Lower lobe of right lung (tissue), 2 donors: ENCODE measurements around the gene FSD1. TPM values are rescaled to one million over a fixed set of nuclear protein-coding genes. Genes with fewer than 3 reads are reported as not detected.

Experiments used
- ATAC-seq, 2 donors: fragments of 200-7000 bp; cut with Tn5 transposase; one replicate each; pipeline ENCODE4 v1.9.1; 2020 to 2022; ENCODE audit warnings: mild to moderate bottlenecking in 2 of 2, moderate library complexity in 2 of 2
- DNase-seq: peaks from one replicate; pipeline ENCODE4 v3.0.0-alpha.2; 2020
- H3K27ac ChIP-seq: fragments of 200-600 bp; one replicate; pipeline ENCODE4 v1.8.0; 2022
- H3K27me3 ChIP-seq: fragments of 200-600 bp; one replicate; pipeline ENCODE4 v1.8.0; 2022; ENCODE audit warnings: low read depth
- H3K36me3 ChIP-seq: fragments of 200-600 bp; one replicate; pipeline ENCODE4 v1.8.0; 2022; ENCODE audit warnings: mild to moderate bottlenecking
- H3K4me1 ChIP-seq: fragments of 200-600 bp; one replicate; pipeline ENCODE4 v1.8.0; 2022
- H3K4me3 ChIP-seq: fragments of 200-600 bp; one replicate; pipeline ENCODE4 v1.8.0; 2022; ENCODE audit warnings: mild to moderate bottlenecking
- H3K9me3 ChIP-seq: fragments of 200-600 bp; one replicate; pipeline ENCODE4 v1.8.0; 2022
- intact Hi-C: fragments of 100-400 bp; cut with DNase I; formaldehyde crosslinking; loops from one replicate; pipeline ENCODE4 v1.11.0; 2022
- total RNA-seq: library from RNA; stranded (reverse); fragmentation: NEBNext Ultra II Directional; extraction: Animal tissue kit (Norgen Biotek cat#: 25700); gene quantifications from one replicate; pipeline ENCODE4 v1.2.1, GENCODE V29; 2021
- TF ChIP-seq, protein P1 (sequence below): fragments of 200-600 bp; IDR thresholded peaks from one replicate; pipeline ENCODE4 v1.8.0; 2022; ENCODE audit warnings: antibody characterized with exemption, mild to moderate bottlenecking
- donor health status: DM: no; HTN: yes; CAD: no; lungs with severe emphysema.

The FSD1 gene
- total RNA-seq, 1 donor from 2014 or later: 0.62 TPM

DNA sequence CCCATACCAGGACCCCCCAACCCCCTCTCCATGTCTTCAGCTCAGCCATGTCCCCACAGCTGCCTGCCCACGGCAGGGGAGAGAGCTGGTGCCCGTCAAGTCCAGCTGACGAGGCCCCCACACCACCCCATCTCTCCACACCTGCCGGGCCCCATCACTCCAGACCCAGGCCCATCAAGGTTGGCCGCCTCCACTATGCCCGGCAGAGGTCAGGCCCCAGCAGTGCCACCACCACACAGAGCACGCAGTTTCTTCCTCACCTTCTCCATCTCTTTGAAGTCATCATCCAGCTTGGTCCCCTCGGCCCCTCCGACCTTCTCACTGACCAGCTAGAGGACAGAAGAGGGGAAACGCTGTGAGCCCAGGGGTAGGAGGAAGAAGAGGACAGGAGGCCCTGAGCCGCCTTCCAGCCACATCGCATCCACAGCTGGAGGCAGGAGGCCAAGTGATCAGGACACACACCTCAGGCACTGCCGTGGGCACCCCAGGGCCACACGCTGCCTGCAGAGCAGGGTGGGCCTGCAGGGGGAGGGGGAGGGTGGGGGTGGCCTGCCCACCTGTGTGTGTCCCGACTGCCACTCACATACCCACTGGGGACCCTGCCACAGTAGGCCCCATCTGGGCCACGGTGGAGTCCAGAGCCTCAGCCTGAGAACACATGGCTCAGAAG is 62.4 kb downstream of the FSD1 start:
- peaks cover 60% of the 10 kb centered on the region for H3K36me3 ChIP-seq

DNA sequence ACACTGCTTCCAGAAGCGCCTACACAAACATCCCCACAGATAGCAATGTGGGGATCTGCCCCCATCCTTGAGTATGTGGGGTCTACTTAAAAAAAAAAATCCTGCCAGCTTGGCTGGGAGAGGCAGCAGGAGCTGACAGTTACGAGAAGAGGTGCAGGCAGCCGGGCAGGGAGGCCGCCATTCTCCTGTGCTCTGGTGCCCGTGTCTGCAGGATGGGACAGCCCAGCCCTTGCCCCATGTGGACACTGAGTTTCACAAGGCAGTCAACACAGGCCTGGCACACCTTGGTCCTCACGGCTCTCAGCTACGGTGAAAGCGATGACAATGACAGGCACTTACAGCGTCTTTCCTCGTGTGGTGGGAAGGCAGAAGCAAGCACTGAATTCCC is 62.9 kb downstream of the FSD1 start:
- H3K27me3 ChIP-seq: no peaks in the 10 kb centered on the region
- DNase-seq (no peak), ATAC-seq (no peak)
- H3K4me1 ChIP-seq: peaks cover 53% of the 10 kb centered on the region
- no peak overlapping the region for H3K4me3 ChIP-seq
- H3K27ac ChIP-seq: no peak overlapping the region
- H3K9me3 ChIP-seq: no peaks in the 10 kb centered on the region
- intact Hi-C loops: no loop called here
- peaks cover 55% of the 10 kb centered on the region for H3K36me3 ChIP-seq
- TF ChIP-seq, protein P1, sequence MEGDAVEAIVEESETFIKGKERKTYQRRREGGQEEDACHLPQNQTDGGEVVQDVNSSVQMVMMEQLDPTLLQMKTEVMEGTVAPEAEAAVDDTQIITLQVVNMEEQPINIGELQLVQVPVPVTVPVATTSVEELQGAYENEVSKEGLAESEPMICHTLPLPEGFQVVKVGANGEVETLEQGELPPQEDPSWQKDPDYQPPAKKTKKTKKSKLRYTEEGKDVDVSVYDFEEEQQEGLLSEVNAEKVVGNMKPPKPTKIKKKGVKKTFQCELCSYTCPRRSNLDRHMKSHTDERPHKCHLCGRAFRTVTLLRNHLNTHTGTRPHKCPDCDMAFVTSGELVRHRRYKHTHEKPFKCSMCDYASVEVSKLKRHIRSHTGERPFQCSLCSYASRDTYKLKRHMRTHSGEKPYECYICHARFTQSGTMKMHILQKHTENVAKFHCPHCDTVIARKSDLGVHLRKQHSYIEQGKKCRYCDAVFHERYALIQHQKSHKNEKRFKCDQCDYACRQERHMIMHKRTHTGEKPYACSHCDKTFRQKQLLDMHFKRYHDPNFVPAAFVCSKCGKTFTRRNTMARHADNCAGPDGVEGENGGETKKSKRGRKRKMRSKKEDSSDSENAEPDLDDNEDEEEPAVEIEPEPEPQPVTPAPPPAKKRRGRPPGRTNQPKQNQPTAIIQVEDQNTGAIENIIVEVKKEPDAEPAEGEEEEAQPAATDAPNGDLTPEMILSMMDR: no peak

More for the DNA sequence above, 62.4 kb downstream of the FSD1 start:
- intact Hi-C loops: no loop called here
- Histone ChIP-seq H3K27me3 (no peaks in the 10 kb centered on the region), H3K4me1 (peaks cover 48% of the 10 kb centered on the region), H3K27ac (no peak overlapping the region), H3K9me3 (no peaks in the 10 kb centered on the region), H3K4me3 (no peak overlapping the region)
- ATAC-seq (no peak), DNase-seq (no peak)
- TF ChIP-seq, protein P1: no peak

DNA sequence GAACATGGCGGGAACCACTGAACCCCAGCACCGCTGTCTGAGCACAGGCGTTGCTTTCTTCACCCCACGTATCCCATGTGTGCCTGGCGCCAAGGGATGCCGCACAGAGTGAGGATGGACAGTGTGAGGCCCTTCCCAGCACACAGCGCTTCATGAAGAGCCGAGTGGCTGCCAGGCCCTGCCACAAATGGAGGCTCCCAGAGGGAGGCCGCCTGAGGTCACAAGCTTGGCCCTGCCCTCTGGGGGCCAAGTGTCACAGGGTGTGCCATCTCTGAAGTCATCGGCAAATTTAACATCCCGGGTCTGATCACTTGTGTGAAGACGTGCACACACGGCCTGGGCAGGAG is 63.4 kb downstream of the FSD1 start:
- peaks cover 57% of the 10 kb centered on the region for H3K4me1 ChIP-seq
- peak overlapping the region; percentile 85 for H3K27ac ChIP-seq
- H3K9me3 ChIP-seq: no peaks in the 10 kb centered on the region
- intact Hi-C loops: no loop called here
- TF ChIP-seq, protein P1: no peak
- DNase-seq (peak; percentile 45), ATAC-seq (no peak)
- no peak overlapping the region for H3K4me3 ChIP-seq
- no peaks in the 10 kb centered on the region for H3K27me3 ChIP-seq
- peaks cover 50% of the 10 kb centered on the region for H3K36me3 ChIP-seq

DNA sequence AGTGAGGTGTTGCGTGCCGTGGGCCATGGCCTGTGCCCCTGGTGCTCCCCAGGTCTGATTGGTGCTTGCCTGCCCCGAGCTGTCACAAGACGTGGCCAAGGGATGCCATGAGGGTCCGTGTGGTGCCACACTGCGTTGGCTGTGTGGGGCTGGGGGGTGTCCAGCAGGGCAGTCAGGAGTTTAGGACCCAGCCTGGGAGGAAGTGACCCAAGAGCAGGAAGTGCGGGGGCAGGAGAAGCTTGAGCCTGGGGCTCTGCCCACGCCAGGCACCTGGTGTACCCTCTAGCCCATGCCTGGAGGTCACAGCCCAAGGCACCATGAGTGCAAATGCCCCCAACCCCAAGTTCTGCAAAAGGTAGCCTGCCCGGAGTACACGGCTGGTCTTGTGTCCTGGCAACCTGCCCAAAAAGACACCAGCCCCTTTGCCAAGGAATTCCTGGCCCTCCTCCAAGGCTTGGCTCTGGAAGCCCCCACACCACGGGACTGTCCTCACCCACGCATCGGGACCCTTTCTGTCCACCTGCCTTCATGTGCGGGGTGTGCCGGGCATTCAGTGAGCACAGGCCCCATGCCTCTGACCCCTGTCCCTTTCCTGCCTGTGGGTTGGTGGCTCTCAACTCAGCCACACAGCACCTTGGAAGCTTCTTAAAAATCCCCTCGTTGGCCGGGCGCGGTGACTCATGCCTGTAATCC is 63.9 kb downstream of the FSD1 start:
- Histone ChIP-seq H3K9me3 (no peaks in the 10 kb centered on the region), H3K4me3 (peak overlapping the region; percentile 44), H3K36me3 (peaks cover 45% of the 10 kb centered on the region), H3K27ac (peak overlapping the region; percentile 85), H3K4me1 (peaks cover 62% of the 10 kb centered on the region), H3K27me3 (no peaks in the 10 kb centered on the region)
- intact Hi-C loops: no loop called here
- DNase-seq (peak; percentile 58), ATAC-seq (peak in 1 of 2 donors; percentile 11)
- TF ChIP-seq, protein P1: no peak

DNA sequence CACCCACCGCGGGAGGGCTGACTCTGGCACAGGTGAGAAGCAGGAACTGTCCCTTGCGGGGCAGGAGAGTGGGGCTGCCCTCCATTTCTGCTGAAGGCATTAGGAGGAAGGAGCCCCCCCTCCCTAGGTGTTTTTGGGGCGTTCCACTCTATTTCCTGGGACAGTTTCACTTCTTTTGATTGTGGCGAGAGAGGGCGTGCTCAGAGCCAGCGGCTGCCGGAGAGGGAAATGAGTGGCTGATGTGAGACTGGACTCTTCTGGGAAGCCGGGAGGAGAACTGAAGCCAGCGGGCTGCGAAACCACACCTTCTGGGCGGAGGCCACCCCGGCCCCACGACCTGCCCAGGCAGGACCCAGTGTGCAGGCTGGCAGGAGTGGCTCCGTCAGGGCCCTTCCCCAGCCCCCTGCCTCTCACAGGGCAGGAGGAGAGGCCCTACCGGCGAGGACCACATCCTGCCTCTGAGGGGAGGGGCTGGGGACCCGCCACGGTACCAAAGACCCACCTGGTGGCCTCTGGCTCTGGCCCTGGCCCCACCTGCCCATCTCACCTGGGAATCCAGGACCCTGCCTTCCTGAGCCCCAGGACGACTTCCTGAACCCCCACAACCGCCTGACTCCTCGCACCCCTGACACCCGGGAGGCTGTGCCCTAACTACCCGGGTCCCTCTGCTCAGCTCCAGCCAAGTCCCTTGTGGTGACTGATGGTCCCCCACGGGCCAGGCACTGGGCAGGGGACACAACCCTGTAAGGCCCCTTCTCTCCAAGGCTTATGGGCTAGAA is 64.9 kb downstream of the FSD1 start:
- intact Hi-C loops: no loop called here
- Histone ChIP-seq H3K4me3 (peak overlapping the region; percentile 44), H3K36me3 (peaks cover 35% of the 10 kb centered on the region), H3K9me3 (no peaks in the 10 kb centered on the region), H3K4me1 (peaks cover 73% of the 10 kb centered on the region), H3K27ac (peak overlapping the region; percentile 85), H3K27me3 (no peaks in the 10 kb centered on the region)
- ATAC-seq: peak; percentile 83 to 86
- TF ChIP-seq, protein P1: peak; percentile 7
- DNase-seq: peak; percentile 84
